Stimulated activated CD8-positive, alpha-beta memory T cell treated with anti-CD3 and anti-CD28 coated beads, Interleukin-7, amount 100 ng/mL, for 48 hours (primary cell): ENCODE results near the gene GRID1.

Source experiments
- DNase-seq, 2 donors: peaks; one replicate each; pipeline ENCODE4 v3.0.0-alpha.2; 2020; ENCODE audit warnings: low read depth in 1 of 2; ENCODE audit errors: extremely low read depth in 1 of 2

Gene GRID1

GRCh38 chr10:85920311-85920710 is 446.3 kb downstream of the GRID1 start:
- DNase-seq, result no peak

- DNase-seq, result no peak
Measured at GRCh38 chr10:85919491-85920021, 447.0 kb downstream of the GRID1 start.

GRCh38 chr10:85918371-85918770 is 448.2 kb downstream of the GRID1 start:
- DNase-seq, result no peak

GRCh38 chr10:85917601-85918000 is 449.0 kb downstream of the GRID1 start:
- no peak for DNase-seq

- no peak for DNase-seq
Measured at GRCh38 chr10:85916994-85917573, 449.5 kb downstream of the GRID1 start.

GRCh38 chr10:85916286-85916685 is 450.3 kb downstream of the GRID1 start:
- DNase-seq, result no peak

GRCh38 chr10:85915245-85915846 is 451.2 kb downstream of the GRID1 start:
- no peak for DNase-seq

GRCh38 chr10:85914720-85915119 is 451.9 kb downstream of the GRID1 start:
- no peak for DNase-seq

GRCh38 chr10:85908462-85908861 is 458.1 kb downstream of the GRID1 start:
- DNase-seq, result no peak

- no peak for DNase-seq
Measured at GRCh38 chr10:85902051-85902450, 464.5 kb downstream of the GRID1 start.

- no peak for DNase-seq
Measured at GRCh38 chr10:85901599-85901998, 465.0 kb downstream of the GRID1 start.

- DNase-seq, result no peak
Measured at GRCh38 chr10:85900487-85900886, 466.1 kb downstream of the GRID1 start.

- no peak for DNase-seq
Measured at GRCh38 chr10:85900061-85900460, 466.5 kb downstream of the GRID1 start.

- DNase-seq, result no peak
Measured at GRCh38 chr10:85891472-85891871, 475.1 kb downstream of the GRID1 start.

GRCh38 chr10:85888559-85888958 is 478.0 kb downstream of the GRID1 start:
- DNase-seq, result no peak

- DNase-seq, result no peak
Measured at GRCh38 chr10:85888004-85888403, 478.6 kb downstream of the GRID1 start.

GRCh38 chr10:85874208-85874607 is 492.4 kb downstream of the GRID1 start:
- DNase-seq, result no peak

GRCh38 chr10:85873063-85873462 is 493.5 kb downstream of the GRID1 start:
- no peak for DNase-seq

- DNase-seq, result no peak
Measured at GRCh38 chr10:85868627-85869499, 497.7 kb downstream of the GRID1 start.

GRCh38 chr10:85864868-85865526 is 501.6 kb downstream of the GRID1 start:
- DNase-seq, result no peak

- DNase-seq, result no peak
Measured at GRCh38 chr10:85864173-85864549, 502.4 kb downstream of the GRID1 start.
